GM23338 (cell line): Measurements from ENCODE around the gene CCDC170. TPM values are rescaled to one million over a fixed set of nuclear protein-coding genes. Genes with fewer than 3 reads are reported as not detected.

Experiments
- ATAC-seq: fragments of 200-7000 bp; cut with Tn5 transposase; 3 replicates; pipeline ENCODE4 v1.9.1; 2020
- DNase-seq: peaks from one replicate; pipeline ENCODE4 v3.0.0-alpha.2; 2015; ENCODE audit warnings: low spot score
- H2AFZ ChIP-seq: fragments of 200-600 bp; sonication (generic); 2 replicates; pipeline ENCODE4 v1.8.0; 2016; ENCODE audit warnings: antibody characterized with exemption, mild to moderate bottlenecking, moderate library complexity
- H3F3A ChIP-seq: fragments of 200-600 bp; sonication (generic); replicated peaks from 2 replicates; pipeline ENCODE4 v1.8.0; 2017; ENCODE audit warnings: antibody characterized with exemption, mixed run types, low read depth
- H3K27ac ChIP-seq: fragments of 200-600 bp; sonication (generic); 2 replicates; pipeline ENCODE4 v1.6.1; 2016; ENCODE audit warnings: low read depth
- H3K27me3 ChIP-seq: fragments of 200-600 bp; sonication (generic); 2 replicates; pipeline ENCODE4 v1.8.0; 2016; ENCODE audit warnings: mild to moderate bottlenecking, mixed run types, moderate library complexity; ENCODE audit not compliant: insufficient read depth
- H3K36me3 ChIP-seq: fragments of 200-600 bp; sonication (generic); 2 replicates; pipeline ENCODE4 v1.8.0; 2016; ENCODE audit warnings: mild to moderate bottlenecking; ENCODE audit not compliant: insufficient read depth
- H3K4me1 ChIP-seq: fragments of 200-600 bp; sonication (generic); 2 replicates; pipeline ENCODE4 v1.8.0; 2016; ENCODE audit warnings: mild to moderate bottlenecking, moderate library complexity; ENCODE audit not compliant: insufficient read depth
- H3K4me2 ChIP-seq: fragments of 200-600 bp; sonication (generic); 2 replicates; pipeline ENCODE4 v1.7.1; 2017; ENCODE audit warnings: mixed run types
- H3K4me3 ChIP-seq: fragments of 200-600 bp; sonication (generic); 2 replicates; pipeline ENCODE4 v1.6.1; 2016; ENCODE audit warnings: mixed run types
- H3K79me2 ChIP-seq: fragments of 200-600 bp; sonication (generic); replicated peaks from 2 replicates; pipeline ENCODE4 v1.8.0; 2017; ENCODE audit warnings: mild to moderate bottlenecking; ENCODE audit not compliant: insufficient read depth
- H3K9me2 ChIP-seq: fragments of 200-600 bp; sonication (generic); 2 replicates; pipeline ENCODE4 v1.8.0; 2017; ENCODE audit not compliant: insufficient read depth
- H4K20me1 ChIP-seq: fragments of 200-600 bp; sonication (generic); replicated peaks from 2 replicates; pipeline ENCODE4 v1.8.0; 2017; ENCODE audit warnings: mild to moderate bottlenecking; ENCODE audit not compliant: insufficient read depth
- H3K27ac Mint-ChIP-seq: 2 replicates; pipeline ENCODE4 v1.8.0; 2020; ENCODE audit warnings: inconsistent platforms, mild to moderate bottlenecking, moderate library complexity, mixed read lengths
- H3K27me3 Mint-ChIP-seq: 3 replicates; pipeline ENCODE4 v1.8.0; 2022; ENCODE audit warnings: low read depth, mild to moderate bottlenecking, moderate library complexity, mixed read lengths, inconsistent platforms; ENCODE audit not compliant: insufficient read depth, poor library complexity
- H3K36me3 Mint-ChIP-seq: 3 replicates; pipeline ENCODE4 v1.8.0; 2021; ENCODE audit warnings: low read depth, mild to moderate bottlenecking, inconsistent platforms, moderate library complexity, mixed read lengths
- H3K4me1 Mint-ChIP-seq: 3 replicates; pipeline ENCODE4 v1.8.0; 2020; ENCODE audit warnings: mild to moderate bottlenecking, inconsistent platforms, mixed read lengths
- H3K4me3 Mint-ChIP-seq: 3 replicates; pipeline ENCODE4 v1.8.0; 2021; ENCODE audit warnings: moderate library complexity, mild to moderate bottlenecking, inconsistent platforms, mixed read lengths
- H3K9me3 Mint-ChIP-seq: 3 replicates; pipeline ENCODE4 v1.8.0; 2020; ENCODE audit warnings: moderate library complexity, mild to moderate bottlenecking, inconsistent platforms, mixed read lengths
- EZH2phosphoT487 ChIP-seq: fragments of 200-600 bp; sonication (generic); IDR thresholded peaks from one replicate; pipeline ENCODE4 v1.8.1; 2018; ENCODE audit warnings: antibody characterized with exemption; ENCODE audit not compliant: unreplicated experiment
- NANOG ChIP-seq: IDR thresholded peaks from 2 replicates; pipeline ENCODE4 v1.6.1; 2016; ENCODE audit warnings: antibody characterized with exemption, borderline replicate concordance
- POLR2AphosphoS5 ChIP-seq: IDR thresholded peaks from 2 replicates; pipeline ENCODE4 v1.6.1; 2016; ENCODE audit warnings: antibody characterized with exemption, low read depth
- STAT1 ChIP-seq: IDR thresholded peaks from one replicate; pipeline ENCODE4 v1.6.1; 2016; ENCODE audit warnings: antibody characterized with exemption; ENCODE audit not compliant: unreplicated experiment
- ZNF331 ChIP-seq: fragments of 250-450 bp; sonication (Bioruptor Pico); IDR thresholded peaks from 2 replicates; pipeline ENCODE4 v1.5.0; 2020; ENCODE audit warnings: low read depth, mild to moderate bottlenecking, moderate library complexity
- polyA plus RNA-seq: library from polyadenylated mRNA; unstranded; fragments of >200 nt; fragmentation: Nextera tagmentation; extraction: Ambion mirVana; gene quantifications from 2 replicates; pipeline ENCODE4 v1.2.1, GENCODE V29; 2016
- total RNA-seq: library from RNA; depleted of rRNA; stranded (reverse); fragments of >200 nt; shearing (Covaris generic); gene quantifications from 2 replicates; pipeline ENCODE4 v1.2.3, GENCODE V29; 2014
- TF ChIP-seq, protein P1 (sequence below): fragments of 250-450 bp; sonication (Bioruptor Pico); IDR thresholded peaks from 2 replicates; pipeline ENCODE4 v1.5.0; 2020; ENCODE audit warnings: mild to moderate bottlenecking, moderate library complexity
- TF ChIP-seq, protein P2 (sequence below): IDR thresholded peaks from one replicate; pipeline ENCODE4 v1.6.1; 2018; ENCODE audit warnings: antibody characterized with exemption; ENCODE audit not compliant: unreplicated experiment
- TF ChIP-seq, protein P3 (sequence below): IDR thresholded peaks from 2 replicates; pipeline ENCODE4 v1.6.1; 2016; ENCODE audit warnings: antibody characterized with exemption
- TF ChIP-seq, protein P4 (sequence below), 2 experiments: fragments of 200-600 bp in 1 of 2; sonication (generic) in 1 of 2; conservative IDR thresholded peaks; 2 replicates each; pipeline versions ENCODE4 v1.5.1 to v1.6.1; 2016 to 2017; ENCODE audit warnings: antibody characterized with exemption in 2 of 2, low read depth in 2 of 2, mild to moderate bottlenecking in 2 of 2, moderate library complexity in 1 of 2

The CCDC170 gene
- total and polyA plus RNA-seq, 2 experiments from 2014 or later: 0.18 TPM; not detected in 1

DNA sequence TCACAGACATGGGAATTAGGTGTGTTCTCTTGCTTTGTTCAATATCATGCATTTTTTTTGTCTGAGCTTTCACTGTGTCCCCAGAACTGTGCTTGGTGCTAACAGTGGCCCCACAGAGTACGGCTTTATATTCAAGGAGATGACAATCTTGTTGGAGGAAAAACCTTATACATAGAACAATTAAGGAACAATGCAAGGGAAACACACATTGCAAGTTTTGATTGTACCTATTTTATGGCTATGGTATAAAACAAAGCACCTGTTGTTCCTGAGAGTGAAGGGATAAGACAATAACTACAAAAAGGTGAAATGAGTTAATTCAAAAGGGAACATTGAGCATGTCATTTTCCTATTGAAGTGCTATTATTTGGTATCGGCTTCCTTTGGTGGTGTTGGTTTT, 169.7 kb downstream of the CCDC170 start:
- Histone ChIP-seq H3K27ac (no peak overlapping the region), H3K4me3 (no peak overlapping the region), H3K36me3 (no peaks in the 10 kb centered on the region), H3F3A (no peaks in the 10 kb centered on the region), H3K4me1 (no peaks in the 10 kb centered on the region), H4K20me1 (no peaks in the 10 kb centered on the region), H3K27me3 (no peaks in the 10 kb centered on the region), H3K79me2 (no peaks in the 10 kb centered on the region), H3K4me2 (no peak overlapping the region), H2AFZ (no peak overlapping the region), H3K9me2 (no peaks in the 10 kb centered on the region)
- no peak for ATAC-seq
- H3K4me1 Mint-ChIP-seq: no peaks in the 10 kb centered on the region
- H3K36me3 Mint-ChIP-seq: no peaks in the 10 kb centered on the region
- H3K4me3 Mint-ChIP-seq: no peak overlapping the region
- TF ChIP-seq, protein P1, sequence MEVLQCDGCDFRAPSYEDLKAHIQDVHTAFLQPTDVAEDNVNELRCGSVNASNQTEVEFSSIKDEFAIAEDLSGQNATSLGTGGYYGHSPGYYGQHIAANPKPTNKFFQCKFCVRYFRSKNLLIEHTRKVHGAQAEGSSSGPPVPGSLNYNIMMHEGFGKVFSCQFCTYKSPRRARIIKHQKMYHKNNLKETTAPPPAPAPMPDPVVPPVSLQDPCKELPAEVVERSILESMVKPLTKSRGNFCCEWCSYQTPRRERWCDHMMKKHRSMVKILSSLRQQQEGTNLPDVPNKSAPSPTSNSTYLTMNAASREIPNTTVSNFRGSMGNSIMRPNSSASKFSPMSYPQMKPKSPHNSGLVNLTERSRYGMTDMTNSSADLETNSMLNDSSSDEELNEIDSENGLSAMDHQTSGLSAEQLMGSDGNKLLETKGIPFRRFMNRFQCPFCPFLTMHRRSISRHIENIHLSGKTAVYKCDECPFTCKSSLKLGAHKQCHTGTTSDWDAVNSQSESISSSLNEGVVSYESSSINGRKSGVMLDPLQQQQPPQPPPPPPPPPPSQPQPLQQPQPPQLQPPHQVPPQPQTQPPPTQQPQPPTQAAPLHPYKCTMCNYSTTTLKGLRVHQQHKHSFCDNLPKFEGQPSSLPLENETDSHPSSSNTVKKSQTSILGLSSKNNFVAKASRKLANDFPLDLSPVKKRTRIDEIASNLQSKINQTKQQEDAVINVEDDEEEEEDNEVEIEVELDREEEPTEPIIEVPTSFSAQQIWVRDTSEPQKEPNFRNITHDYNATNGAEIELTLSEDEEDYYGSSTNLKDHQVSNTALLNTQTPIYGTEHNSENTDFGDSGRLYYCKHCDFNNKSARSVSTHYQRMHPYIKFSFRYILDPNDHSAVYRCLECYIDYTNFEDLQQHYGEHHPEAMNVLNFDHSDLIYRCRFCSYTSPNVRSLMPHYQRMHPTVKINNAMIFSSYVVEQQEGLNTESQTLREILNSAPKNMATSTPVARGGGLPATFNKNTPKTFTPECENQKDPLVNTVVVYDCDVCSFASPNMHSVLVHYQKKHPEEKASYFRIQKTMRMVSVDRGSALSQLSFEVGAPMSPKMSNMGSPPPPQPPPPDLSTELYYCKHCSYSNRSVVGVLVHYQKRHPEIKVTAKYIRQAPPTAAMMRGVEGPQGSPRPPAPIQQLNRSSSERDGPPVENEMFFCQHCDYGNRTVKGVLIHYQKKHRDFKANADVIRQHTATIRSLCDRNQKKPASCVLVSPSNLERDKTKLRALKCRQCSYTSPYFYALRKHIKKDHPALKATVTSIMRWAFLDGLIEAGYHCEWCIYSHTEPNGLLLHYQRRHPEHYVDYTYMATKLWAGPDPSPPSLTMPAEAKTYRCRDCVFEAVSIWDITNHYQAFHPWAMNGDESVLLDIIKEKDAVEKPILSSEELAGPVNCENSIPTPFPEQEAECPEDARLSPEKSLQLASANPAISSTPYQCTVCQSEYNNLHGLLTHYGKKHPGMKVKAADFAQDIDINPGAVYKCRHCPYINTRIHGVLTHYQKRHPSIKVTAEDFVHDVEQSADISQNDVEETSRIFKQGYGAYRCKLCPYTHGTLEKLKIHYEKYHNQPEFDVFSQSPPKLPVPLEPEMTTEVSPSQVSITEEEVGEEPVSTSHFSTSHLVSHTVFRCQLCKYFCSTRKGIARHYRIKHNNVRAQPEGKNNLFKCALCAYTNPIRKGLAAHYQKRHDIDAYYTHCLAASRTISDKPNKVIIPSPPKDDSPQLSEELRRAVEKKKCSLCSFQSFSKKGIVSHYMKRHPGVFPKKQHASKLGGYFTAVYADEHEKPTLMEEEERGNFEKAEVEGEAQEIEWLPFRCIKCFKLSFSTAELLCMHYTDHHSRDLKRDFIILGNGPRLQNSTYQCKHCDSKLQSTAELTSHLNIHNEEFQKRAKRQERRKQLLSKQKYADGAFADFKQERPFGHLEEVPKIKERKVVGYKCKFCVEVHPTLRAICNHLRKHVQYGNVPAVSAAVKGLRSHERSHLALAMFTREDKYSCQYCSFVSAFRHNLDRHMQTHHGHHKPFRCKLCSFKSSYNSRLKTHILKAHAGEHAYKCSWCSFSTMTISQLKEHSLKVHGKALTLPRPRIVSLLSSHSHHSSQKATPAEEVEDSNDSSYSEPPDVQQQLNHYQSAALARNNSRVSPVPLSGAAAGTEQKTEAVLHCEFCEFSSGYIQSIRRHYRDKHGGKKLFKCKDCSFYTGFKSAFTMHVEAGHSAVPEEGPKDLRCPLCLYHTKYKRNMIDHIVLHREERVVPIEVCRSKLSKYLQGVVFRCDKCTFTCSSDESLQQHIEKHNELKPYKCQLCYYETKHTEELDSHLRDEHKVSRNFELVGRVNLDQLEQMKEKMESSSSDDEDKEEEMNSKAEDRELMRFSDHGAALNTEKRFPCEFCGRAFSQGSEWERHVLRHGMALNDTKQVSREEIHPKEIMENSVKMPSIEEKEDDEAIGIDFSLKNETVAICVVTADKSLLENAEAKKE (CRISPR knock-in tag): no peak
- TF ChIP-seq, protein P2, sequence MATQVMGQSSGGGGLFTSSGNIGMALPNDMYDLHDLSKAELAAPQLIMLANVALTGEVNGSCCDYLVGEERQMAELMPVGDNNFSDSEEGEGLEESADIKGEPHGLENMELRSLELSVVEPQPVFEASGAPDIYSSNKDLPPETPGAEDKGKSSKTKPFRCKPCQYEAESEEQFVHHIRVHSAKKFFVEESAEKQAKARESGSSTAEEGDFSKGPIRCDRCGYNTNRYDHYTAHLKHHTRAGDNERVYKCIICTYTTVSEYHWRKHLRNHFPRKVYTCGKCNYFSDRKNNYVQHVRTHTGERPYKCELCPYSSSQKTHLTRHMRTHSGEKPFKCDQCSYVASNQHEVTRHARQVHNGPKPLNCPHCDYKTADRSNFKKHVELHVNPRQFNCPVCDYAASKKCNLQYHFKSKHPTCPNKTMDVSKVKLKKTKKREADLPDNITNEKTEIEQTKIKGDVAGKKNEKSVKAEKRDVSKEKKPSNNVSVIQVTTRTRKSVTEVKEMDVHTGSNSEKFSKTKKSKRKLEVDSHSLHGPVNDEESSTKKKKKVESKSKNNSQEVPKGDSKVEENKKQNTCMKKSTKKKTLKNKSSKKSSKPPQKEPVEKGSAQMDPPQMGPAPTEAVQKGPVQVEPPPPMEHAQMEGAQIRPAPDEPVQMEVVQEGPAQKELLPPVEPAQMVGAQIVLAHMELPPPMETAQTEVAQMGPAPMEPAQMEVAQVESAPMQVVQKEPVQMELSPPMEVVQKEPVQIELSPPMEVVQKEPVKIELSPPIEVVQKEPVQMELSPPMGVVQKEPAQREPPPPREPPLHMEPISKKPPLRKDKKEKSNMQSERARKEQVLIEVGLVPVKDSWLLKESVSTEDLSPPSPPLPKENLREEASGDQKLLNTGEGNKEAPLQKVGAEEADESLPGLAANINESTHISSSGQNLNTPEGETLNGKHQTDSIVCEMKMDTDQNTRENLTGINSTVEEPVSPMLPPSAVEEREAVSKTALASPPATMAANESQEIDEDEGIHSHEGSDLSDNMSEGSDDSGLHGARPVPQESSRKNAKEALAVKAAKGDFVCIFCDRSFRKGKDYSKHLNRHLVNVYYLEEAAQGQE: no peak
- no peak for TF ChIP-seq EZH2phosphoT487
- TF ChIP-seq, protein P3, sequence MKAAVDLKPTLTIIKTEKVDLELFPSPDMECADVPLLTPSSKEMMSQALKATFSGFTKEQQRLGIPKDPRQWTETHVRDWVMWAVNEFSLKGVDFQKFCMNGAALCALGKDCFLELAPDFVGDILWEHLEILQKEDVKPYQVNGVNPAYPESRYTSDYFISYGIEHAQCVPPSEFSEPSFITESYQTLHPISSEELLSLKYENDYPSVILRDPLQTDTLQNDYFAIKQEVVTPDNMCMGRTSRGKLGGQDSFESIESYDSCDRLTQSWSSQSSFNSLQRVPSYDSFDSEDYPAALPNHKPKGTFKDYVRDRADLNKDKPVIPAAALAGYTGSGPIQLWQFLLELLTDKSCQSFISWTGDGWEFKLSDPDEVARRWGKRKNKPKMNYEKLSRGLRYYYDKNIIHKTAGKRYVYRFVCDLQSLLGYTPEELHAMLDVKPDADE: no peak
- TF ChIP-seq ZNF331: no peak
- no peak for TF ChIP-seq NANOG
- TF ChIP-seq, protein P4, sequence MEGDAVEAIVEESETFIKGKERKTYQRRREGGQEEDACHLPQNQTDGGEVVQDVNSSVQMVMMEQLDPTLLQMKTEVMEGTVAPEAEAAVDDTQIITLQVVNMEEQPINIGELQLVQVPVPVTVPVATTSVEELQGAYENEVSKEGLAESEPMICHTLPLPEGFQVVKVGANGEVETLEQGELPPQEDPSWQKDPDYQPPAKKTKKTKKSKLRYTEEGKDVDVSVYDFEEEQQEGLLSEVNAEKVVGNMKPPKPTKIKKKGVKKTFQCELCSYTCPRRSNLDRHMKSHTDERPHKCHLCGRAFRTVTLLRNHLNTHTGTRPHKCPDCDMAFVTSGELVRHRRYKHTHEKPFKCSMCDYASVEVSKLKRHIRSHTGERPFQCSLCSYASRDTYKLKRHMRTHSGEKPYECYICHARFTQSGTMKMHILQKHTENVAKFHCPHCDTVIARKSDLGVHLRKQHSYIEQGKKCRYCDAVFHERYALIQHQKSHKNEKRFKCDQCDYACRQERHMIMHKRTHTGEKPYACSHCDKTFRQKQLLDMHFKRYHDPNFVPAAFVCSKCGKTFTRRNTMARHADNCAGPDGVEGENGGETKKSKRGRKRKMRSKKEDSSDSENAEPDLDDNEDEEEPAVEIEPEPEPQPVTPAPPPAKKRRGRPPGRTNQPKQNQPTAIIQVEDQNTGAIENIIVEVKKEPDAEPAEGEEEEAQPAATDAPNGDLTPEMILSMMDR (conservative IDR thresholded peaks at IDR 0.05; ENCODE audit: low read depth in 2 of 2): no peak
- no peak for TF ChIP-seq STAT1
- TF ChIP-seq POLR2AphosphoS5: no peak
- no peak for DNase-seq
- no peak overlapping the region for H3K27ac Mint-ChIP-seq
- H3K9me3 Mint-ChIP-seq: no peaks in the 10 kb centered on the region
- H3K27me3 Mint-ChIP-seq: no peaks in the 10 kb centered on the region
